Calu3 (cell line): ENCODE results near the gene CPD. TPM values are rescaled to one million over a fixed set of nuclear protein-coding genes. Genes with fewer than 3 reads are reported as not detected.
"Not testable (repeated sequence)": the region's sequence is repeated elsewhere in the genome, so short reads cannot be mapped to it uniquely, and the experiment has no call there.

Experiments
- BruUV-seq: library from RNA; stranded (reverse); fragments of 400-500 nt; replicated peaks from 2 replicates; lab custom pipeline; 2021; lab: Mats Ljungman, UMichigan
- CTCF ChIA-PET: fragments of 300-600 bp; sonication (Branson Sonifier 250); formaldehyde crosslinking; loops from one replicate; lab custom pipeline; 2022; ENCODE audit warnings: antibody characterized with exemption; lab: Charles Lee
- DNase-seq: peaks from one replicate; pipeline ENCODE4 v3.0.0; 2022
- H3K27ac Mint-ChIP-seq: one replicate; pipeline ENCODE4 v1.8.0; 2022; ENCODE audit warnings: mixed read lengths; ENCODE audit not compliant: unreplicated experiment
- H3K27me3 Mint-ChIP-seq: one replicate; pipeline ENCODE4 v1.8.0; 2022; ENCODE audit warnings: mixed read lengths; ENCODE audit not compliant: unreplicated experiment
- H3K36me3 Mint-ChIP-seq: one replicate; pipeline ENCODE4 v1.8.0; 2022; ENCODE audit warnings: mild to moderate bottlenecking, moderate library complexity, mixed read lengths; ENCODE audit not compliant: insufficient read depth, unreplicated experiment
- H3K4me1 Mint-ChIP-seq: one replicate; pipeline ENCODE4 v1.8.0; 2022; ENCODE audit warnings: mild to moderate bottlenecking, low read depth, mixed read lengths; ENCODE audit not compliant: unreplicated experiment
- H3K4me3 Mint-ChIP-seq: one replicate; pipeline ENCODE4 v1.8.0; 2022; ENCODE audit warnings: mild to moderate bottlenecking, low read depth, moderate library complexity, mixed read lengths; ENCODE audit not compliant: unreplicated experiment
- H3K9me3 Mint-ChIP-seq: one replicate; pipeline ENCODE4 v1.8.0; 2022; ENCODE audit warnings: low read depth, mixed read lengths; ENCODE audit not compliant: unreplicated experiment
- CTCF ChIP-seq: fragments of 200-600 bp; IDR thresholded peaks from one replicate; pipeline ENCODE4 v1.8.0; 2022; ENCODE audit warnings: antibody characterized with exemption; ENCODE audit not compliant: unreplicated experiment
- intact Hi-C: fragments of 100-400 bp; cut with micrococcal nuclease; formaldehyde crosslinking; loops from one replicate; pipeline ENCODE4 v1.10.0; 2022; ENCODE audit not compliant: unreplicated experiment
- total RNA-seq: library from RNA; stranded (reverse); gene quantifications from 2 replicates; pipeline ENCODE4 v1.2.3, GENCODE V29; 2022

Gene CPD
- total RNA-seq, 1 experiment from 2014 or later, result 82.9 TPM

- H3K27ac Mint-ChIP-seq, result no peak overlapping the region
- H3K9me3 Mint-ChIP-seq, result no peaks in the 10 kb centered on the region
- CTCF ChIA-PET, result interaction anchor here (0.6 kb wide), 2 partner anchors 10 to 413 kb away, joined by 3 to 6 read pairs; no protein-coding TSS in a partner anchor
- no peaks in the 10 kb centered on the region for H3K36me3 Mint-ChIP-seq
- no peak overlapping the region for H3K4me3 Mint-ChIP-seq
- H3K4me1 Mint-ChIP-seq, result peaks cover 8% of the 10 kb centered on the region
- no peak for DNase-seq
- BruUV-seq, result no TSS peak
- TF ChIP-seq CTCF, result no peak
- no peaks in the 10 kb centered on the region for H3K27me3 Mint-ChIP-seq
- intact Hi-C loops, result no loop called here
Observed at GRCh38 chr17:30405161-30405560, 26.4 kb downstream of the CPD start.

GRCh38 chr17:30410627-30411026 lies 31.9 kb downstream of the CPD start:
- CTCF ChIA-PET, H3K9me3 Mint-ChIP-seq, H3K27me3 Mint-ChIP-seq, H3K4me3 Mint-ChIP-seq, H3K36me3 Mint-ChIP-seq, BruUV-seq, DNase-seq, H3K4me1 Mint-ChIP-seq, intact Hi-C loops, H3K27ac Mint-ChIP-seq: not testable (repeated sequence)

- H3K9me3 Mint-ChIP-seq, H3K27ac Mint-ChIP-seq, H3K27me3 Mint-ChIP-seq, H3K4me3 Mint-ChIP-seq, CTCF ChIA-PET, intact Hi-C loops, BruUV-seq, H3K36me3 Mint-ChIP-seq, DNase-seq, H3K4me1 Mint-ChIP-seq: not testable (repeated sequence)
Observed at GRCh38 chr17:30412008-30412496, 33.3 kb downstream of the CPD start.

- CTCF ChIA-PET, result no interaction called here
- intact Hi-C loops, result no loop called here
- BruUV-seq, result no TSS peak
- no peak for DNase-seq
- Mint-ChIP-seq H3K9me3 (peaks cover 3% of the 10 kb centered on the region), H3K4me3 (no peak overlapping the region), H3K27ac (no peak overlapping the region), H3K4me1 (no peaks in the 10 kb centered on the region), H3K27me3 (no peaks in the 10 kb centered on the region), H3K36me3 (no peaks in the 10 kb centered on the region)
- TF ChIP-seq CTCF, result no peak
Observed at GRCh38 chr17:30413109-30413508, 34.4 kb downstream of the CPD start.

- peaks cover 3% of the 10 kb centered on the region for H3K9me3 Mint-ChIP-seq
- no peak overlapping the region for H3K4me3 Mint-ChIP-seq
- intact Hi-C loops, result no loop called here
- no peaks in the 10 kb centered on the region for H3K4me1 Mint-ChIP-seq
- no peak for DNase-seq
- no peak overlapping the region for H3K27ac Mint-ChIP-seq
- H3K36me3 Mint-ChIP-seq, result no peaks in the 10 kb centered on the region
- H3K27me3 Mint-ChIP-seq, result no peaks in the 10 kb centered on the region
- CTCF ChIA-PET, result no interaction called here
- TF ChIP-seq CTCF, result no peak
- BruUV-seq, result no TSS peak
Observed at GRCh38 chr17:30414486-30414885, 35.8 kb downstream of the CPD start.
